ENCODE results near the gene DUSP14. TPM values are rescaled to one million over a fixed set of nuclear protein-coding genes. Genes with fewer than 3 reads are reported as not detected.

Gene DUSP14
- polyA plus RNA-seq, 1 donor from 2014 or later = 8.5 TPM

DNA sequence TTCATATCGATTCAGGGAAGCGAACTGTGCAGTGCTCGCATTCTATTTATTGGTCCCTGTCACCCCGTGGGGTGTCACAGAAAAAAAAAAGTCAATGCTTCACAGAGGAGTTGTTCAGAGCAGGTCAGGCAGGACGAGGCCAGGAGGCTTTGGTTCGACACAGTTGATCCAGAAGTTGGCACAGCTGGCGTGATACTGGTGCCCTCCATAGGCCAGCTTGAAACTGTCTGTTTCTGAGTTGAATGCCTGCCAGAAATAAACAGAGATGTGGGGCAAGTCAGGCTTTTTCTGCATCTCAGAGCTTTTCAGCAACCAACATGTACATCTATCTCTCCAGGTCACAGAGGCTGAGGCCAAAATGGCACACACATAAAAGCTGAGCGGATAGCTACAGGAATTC lies 29.1 kb downstream of the DUSP14 start:
- peaks cover 2% of the 10 kb centered on the region for H3K36me3 Mint-ChIP-seq
- H3K27me3 Mint-ChIP-seq = no peaks in the 10 kb centered on the region
- H3K9me3 Mint-ChIP-seq = no peaks in the 10 kb centered on the region
- no peak overlapping the region for H3K27ac Mint-ChIP-seq
- no peaks in the 10 kb centered on the region for H3K4me1 Mint-ChIP-seq
- H3K4me3 Mint-ChIP-seq = no peak overlapping the region

DNA sequence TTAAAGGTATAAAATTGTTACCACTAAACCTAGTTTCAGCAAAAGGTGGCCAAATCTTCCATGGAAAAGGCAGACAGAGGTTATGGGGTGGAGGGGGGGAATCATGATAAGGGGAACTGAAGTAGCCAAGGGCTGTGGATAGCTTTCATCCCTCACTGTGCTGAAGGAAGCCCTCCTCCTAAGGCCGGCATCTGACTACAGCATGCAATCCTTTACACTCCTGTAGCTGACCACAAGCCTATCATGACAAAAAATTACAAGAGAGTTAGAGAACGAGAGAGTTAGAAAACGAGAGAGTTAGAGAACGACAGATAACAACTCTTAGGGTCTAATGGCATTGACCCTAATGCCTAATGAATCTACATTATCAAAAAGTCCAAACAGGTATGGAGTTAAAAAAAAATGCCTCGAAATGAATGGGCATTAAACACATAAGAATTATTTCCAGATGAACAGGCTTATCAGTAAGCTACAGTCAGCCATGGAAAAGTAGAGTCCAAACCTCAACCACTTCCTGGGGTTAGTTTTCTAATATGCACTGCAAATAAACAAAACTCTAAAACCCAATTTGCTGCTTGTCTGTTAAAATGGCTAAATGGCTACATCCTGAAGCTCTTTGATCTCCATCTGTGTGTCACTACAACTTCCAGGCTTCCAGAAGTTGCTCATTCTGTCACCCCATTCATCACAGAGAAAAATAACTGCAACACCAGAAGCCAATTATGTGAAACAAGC lies 29.7 kb downstream of the DUSP14 start:
- no peak overlapping the region for H3K4me3 Mint-ChIP-seq
- no peaks in the 10 kb centered on the region for H3K9me3 Mint-ChIP-seq
- H3K27me3 Mint-ChIP-seq = no peaks in the 10 kb centered on the region
- no peaks in the 10 kb centered on the region for H3K4me1 Mint-ChIP-seq
- peaks cover 2% of the 10 kb centered on the region for H3K36me3 Mint-ChIP-seq
- H3K27ac Mint-ChIP-seq = peak overlapping the region in 1 of 3 donors; percentile 86

DNA sequence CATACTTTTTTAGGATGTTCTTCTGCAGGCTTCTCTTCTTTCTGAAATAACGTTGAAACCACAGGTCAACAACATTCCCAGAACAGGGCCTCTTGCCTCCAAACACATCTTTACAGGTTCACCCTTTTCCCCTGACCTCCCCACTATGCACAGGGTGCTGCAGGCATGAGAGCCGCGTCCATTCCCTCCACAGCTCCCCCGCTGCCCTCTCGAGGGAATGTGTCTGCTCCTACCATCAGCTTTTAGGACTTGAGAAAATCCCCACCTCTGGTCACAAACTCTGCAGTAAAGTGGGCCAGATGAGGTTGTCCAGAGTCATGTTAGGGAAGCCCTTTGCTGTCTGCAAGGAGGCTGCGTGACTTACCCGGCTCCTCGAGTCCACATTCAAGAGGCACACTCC lies 30.5 kb downstream of the DUSP14 start:
- Mint-ChIP-seq H3K4me1 (no peaks in the 10 kb centered on the region), H3K9me3 (no peaks in the 10 kb centered on the region), H3K4me3 (no peak overlapping the region), H3K27me3 (no peaks in the 10 kb centered on the region), H3K36me3 (peaks cover 2% of the 10 kb centered on the region), H3K27ac (no peak overlapping the region)

DNA sequence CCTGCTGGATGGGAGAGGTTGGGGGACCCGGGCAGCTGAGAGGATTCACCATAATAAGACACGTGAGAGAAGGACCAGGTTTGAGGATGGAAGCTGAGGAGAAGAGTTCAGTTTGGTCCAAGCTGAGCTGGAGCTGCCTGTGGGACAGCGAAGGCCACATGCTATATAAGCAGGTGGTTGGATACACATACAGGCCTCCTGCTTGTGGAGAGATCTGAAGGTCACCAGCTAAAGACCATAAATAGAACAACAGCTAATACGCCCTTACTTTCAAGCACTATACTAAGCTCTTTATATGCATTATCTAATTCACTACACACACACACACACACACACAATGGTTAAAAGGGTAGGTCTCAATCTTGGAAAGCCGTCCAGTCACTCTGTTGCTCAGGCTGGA lies 32.1 kb downstream of the DUSP14 start:
- Mint-ChIP-seq H3K4me3 (no peak overlapping the region), H3K27ac (peak overlapping the region in 1 of 3 donors; percentile 85), H3K27me3 (no peaks in the 10 kb centered on the region), H3K9me3 (no peaks in the 10 kb centered on the region), H3K36me3 (peaks cover 4% of the 10 kb centered on the region), H3K4me1 (no peaks in the 10 kb centered on the region)

DNA sequence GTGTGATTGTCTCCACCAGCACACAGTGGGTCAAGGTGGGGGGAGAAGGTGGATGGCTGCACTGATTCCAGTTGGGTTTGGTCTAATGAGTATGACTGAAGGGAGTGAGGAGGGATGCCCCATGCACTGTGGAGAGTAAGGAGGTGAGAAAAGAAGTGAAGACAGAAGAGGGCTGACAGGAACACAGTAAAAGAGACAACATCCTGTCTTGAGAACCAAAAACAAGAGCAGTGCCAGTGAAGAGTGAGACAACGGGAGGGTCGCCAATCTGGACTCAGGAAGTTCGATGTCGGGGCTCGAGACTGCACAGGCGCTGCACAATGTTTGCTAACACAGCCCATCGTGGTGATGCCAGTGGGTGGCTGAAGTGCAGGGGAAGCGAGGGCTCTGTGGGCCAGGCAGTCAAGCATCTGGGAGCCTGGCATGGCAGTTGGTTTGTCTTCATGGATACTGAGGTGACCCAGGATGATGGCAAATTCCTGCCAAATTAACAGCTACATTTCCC lies 34.1 kb downstream of the DUSP14 start:
- no peak overlapping the region for H3K4me3 Mint-ChIP-seq
- H3K27me3 Mint-ChIP-seq = no peaks in the 10 kb centered on the region
- peaks cover 0 to 1% (median 0%) of the 10 kb centered on the region in 3 donors for H3K4me1 Mint-ChIP-seq
- peaks cover 4% of the 10 kb centered on the region for H3K36me3 Mint-ChIP-seq
- H3K9me3 Mint-ChIP-seq = no peaks in the 10 kb centered on the region
- H3K27ac Mint-ChIP-seq = peak overlapping the region in 2 of 3 donors; percentile 14 to 60

DNA sequence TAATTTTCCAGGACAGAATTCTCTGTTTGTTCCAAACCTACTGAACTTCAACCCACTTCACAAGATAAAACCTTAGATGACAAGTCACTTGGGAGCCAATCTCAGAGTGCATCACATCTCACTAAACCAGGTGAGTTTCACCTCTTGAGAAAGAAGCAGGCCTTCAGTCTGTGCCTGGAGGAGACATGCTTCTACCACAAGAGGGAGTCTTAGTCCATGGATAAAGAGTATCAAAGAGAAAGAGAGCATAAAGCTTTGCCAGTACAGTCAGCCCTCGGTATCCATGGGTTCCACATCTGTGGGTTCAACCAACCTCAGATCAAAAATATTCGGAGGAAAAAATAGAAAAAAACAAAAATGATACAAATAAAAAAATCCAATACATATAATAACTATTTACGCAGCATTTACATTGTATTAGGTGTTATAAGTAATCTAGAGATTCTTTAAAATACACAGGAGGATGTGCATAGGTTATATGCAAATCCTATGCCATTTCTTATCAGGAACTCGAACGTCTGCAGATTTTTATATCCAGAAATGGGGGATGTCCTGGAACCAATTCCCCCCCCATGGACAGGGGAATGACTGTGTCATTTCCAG lies 37.7 kb downstream of the DUSP14 start:
- no peak overlapping the region for H3K4me3 Mint-ChIP-seq
- H3K36me3 Mint-ChIP-seq = peaks cover 7% of the 10 kb centered on the region
- peaks cover 0 to 1% (median 0%) of the 10 kb centered on the region in 3 donors for H3K4me1 Mint-ChIP-seq
- no peaks in the 10 kb centered on the region for H3K27me3 Mint-ChIP-seq
- H3K27ac Mint-ChIP-seq = no peak overlapping the region
- H3K9me3 Mint-ChIP-seq = no peaks in the 10 kb centered on the region

DNA sequence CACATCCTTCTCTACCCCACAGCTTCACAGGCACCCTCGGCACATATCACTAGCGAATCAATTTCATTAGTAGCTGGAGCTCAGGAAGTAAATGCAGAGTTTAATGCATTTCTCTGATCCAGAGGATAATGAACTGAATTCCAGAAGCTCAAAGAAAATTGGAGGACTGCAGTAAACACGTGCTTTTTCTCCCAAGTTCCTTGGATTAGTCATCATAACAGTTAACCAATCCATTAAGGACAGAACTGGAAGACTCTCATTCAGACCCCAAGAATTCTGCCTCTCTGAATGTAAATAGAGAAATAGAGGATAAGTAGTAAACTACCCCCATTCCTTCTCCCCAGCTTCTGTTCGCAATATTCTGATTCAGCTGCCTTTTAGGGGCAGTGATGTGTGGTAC lies 40.7 kb downstream of the DUSP14 start:
- Mint-ChIP-seq H3K9me3 (no peaks in the 10 kb centered on the region), H3K36me3 (peaks cover 5% of the 10 kb centered on the region), H3K4me1 (peaks cover 0 to 1% (median 0%) of the 10 kb centered on the region in 3 donors), H3K27ac (no peak overlapping the region), H3K4me3 (no peak overlapping the region), H3K27me3 (no peaks in the 10 kb centered on the region)

DNA sequence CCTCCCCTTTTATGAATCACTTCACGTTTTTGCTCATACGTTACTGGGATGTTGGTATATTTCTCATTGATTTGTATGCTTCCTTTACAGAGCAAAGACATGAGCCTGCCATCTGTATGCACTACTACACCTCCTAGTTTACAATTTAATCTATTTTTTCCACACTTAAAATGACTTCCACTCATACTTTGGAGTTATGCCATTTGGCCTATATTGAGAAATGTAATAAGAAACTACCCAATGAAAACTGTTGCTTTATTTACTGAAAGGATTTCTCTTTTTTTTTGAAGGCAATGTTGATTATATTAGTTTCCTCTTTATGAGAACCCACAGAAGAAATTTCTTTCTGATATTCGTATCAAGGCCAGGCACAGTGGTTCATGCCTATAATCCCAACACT lies 43.1 kb downstream of the DUSP14 start:
- no peak overlapping the region for H3K4me3 Mint-ChIP-seq
- H3K4me1 Mint-ChIP-seq = no peaks in the 10 kb centered on the region
- H3K36me3 Mint-ChIP-seq = peaks cover 3% of the 10 kb centered on the region
- H3K27ac Mint-ChIP-seq = no peak overlapping the region
- no peaks in the 10 kb centered on the region for H3K9me3 Mint-ChIP-seq
- H3K27me3 Mint-ChIP-seq = no peaks in the 10 kb centered on the region

DNA sequence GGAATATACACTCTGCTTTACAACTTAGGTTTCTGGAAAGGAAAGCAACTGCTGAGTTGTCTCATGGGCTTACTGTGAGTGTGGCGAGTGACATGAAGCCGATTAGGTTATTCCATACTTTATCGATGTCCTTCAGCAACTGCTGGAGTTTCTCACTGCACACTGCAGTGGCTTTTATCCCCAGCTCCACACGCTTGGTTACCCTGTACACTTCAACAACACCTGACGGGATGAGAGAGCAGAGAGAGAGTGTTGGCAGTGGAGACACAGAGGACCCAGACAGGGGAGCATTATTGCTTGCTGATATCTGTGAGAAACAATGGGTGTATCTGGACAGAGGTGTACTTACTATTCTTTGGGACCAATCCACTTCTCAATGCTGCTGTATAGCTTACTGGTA lies 46.2 kb downstream of the DUSP14 start:
- Mint-ChIP-seq H3K27me3 (no peaks in the 10 kb centered on the region), H3K4me3 (no peak overlapping the region), H3K9me3 (no peaks in the 10 kb centered on the region), H3K36me3 (peaks cover 4% of the 10 kb centered on the region), H3K27ac (no peak overlapping the region), H3K4me1 (no peaks in the 10 kb centered on the region)

DNA sequence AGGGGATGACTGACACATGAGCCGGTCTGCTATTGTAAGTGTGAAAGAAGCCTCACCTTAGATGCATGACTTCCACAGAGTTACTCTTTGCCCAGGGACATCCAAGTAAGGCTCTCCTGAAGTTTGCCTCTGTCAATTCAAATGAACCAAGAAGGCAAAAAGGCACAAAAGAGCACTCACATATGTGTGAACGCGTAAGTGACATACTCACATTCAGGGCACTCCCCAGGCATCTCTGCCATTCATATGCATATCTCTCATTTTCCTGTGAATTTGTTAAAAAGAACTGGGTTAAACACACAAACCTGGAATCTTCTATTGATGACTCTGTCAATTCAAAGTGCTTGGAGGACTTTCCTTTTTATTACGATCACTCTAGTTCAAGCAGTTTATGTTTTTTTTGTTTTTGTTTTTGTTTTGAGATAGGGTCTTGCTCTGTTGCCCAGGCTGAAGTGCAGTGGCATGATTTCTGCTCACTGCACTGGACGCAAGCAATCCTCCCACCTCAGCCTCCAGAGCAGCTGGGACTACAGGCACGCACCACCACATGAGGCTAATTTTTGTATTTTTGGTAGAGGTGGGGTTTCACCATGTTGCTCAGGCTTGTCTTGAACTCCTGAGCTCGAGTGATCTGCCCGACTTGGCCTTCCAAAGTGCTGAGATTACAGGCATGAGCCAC lies 49.4 kb downstream of the DUSP14 start:
- Mint-ChIP-seq H3K9me3 (no peaks in the 10 kb centered on the region), H3K4me3 (no peak overlapping the region), H3K4me1 (no peaks in the 10 kb centered on the region), H3K27ac (no peak overlapping the region), H3K27me3 (no peaks in the 10 kb centered on the region), H3K36me3 (peaks cover 2% of the 10 kb centered on the region)

DNA sequence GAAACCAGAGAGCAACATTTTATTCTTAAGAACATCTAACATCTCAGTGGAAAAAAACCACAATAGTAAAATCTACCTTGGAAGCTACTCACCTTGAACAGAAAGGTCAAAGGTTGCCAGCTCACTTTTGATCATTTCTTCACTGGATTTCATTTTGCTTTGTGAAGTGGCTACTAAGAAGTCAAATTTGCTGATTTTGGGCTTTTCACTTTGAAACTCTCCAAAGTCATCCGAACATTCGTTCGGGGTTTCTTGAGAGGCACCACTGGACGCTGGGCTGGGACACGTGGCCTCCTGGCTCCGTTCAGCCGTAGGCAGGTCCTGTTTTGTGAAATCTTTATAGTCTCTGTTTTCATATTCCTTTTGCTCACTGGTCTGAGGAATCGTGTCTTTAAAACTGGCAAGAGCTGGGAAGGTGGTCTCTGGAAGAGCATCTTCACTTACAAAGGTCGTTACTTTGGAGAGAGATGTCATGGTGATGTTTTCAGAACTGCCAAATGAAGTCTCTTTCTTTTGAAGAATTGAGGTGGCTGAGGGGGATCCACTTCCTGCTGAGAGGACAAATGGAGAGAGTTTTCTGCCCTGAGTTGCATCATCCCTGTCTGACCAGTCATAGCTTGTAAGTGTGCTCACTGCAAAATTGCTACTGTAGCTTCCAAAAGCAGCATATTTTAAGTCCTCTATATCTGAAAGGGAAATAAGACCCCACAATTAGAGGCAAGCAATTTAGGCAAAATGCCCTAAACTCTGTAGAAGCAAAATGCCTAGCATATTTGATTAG lies 52.4 kb downstream of the DUSP14 start:
- Mint-ChIP-seq H3K9me3 (no peaks in the 10 kb centered on the region), H3K4me1 (peaks cover 0 to 8% (median 2%) of the 10 kb centered on the region in 3 donors), H3K4me3 (no peak overlapping the region), H3K27ac (peak overlapping the region in 2 of 3 donors; percentile 0 to 76), H3K27me3 (no peaks in the 10 kb centered on the region), H3K36me3 (peaks cover 2% of the 10 kb centered on the region)

DNA sequence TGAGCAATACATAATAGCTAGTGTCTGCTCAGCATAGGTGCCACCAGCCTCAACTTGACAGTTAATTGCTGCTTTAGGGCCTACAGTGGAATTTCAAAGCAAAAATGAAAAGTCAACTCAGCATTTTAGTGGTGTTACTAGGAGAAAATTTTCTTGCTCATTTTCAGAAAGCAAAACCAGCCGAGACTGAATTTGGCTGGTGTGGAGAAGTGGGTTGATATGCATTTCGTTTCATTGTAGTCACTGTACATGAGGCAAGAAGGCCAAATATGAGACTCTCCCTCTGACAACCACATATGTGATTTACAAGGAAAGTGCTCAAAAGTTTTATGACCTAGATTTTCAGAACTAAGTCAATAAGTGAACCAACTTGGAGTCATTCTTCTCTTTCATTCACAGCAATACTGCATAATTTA lies 54.0 kb downstream of the DUSP14 start:
- Mint-ChIP-seq H3K27me3 (no peaks in the 10 kb centered on the region), H3K4me3 (no peak overlapping the region), H3K9me3 (no peaks in the 10 kb centered on the region), H3K36me3 (peaks cover 2% of the 10 kb centered on the region), H3K27ac (no peak overlapping the region), H3K4me1 (peaks cover 0 to 13% (median 5%) of the 10 kb centered on the region in 3 donors)

DNA sequence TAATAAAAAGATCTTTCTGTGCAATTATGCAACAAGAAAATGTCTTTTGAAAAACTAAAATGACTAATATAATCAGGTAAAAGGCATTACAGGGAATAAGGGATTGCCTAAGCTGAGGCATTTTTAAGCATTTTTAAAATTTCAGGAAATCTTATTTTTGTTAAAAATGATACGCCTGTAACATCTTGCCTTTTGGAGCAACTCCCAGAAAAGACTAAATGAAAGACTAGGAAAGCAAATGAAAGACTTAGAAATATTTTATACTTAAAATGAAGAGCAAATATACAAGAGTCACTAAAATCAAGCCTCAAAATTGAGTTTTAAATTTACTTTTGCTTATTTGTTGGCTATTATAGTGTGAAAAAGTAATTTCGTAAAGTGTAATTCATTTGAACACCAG lies 55.8 kb downstream of the DUSP14 start:
- peaks cover 4 to 18% (median 8%) of the 10 kb centered on the region in 3 donors for H3K4me1 Mint-ChIP-seq
- H3K4me3 Mint-ChIP-seq = no peak overlapping the region
- no peak overlapping the region for H3K27ac Mint-ChIP-seq
- no peaks in the 10 kb centered on the region for H3K36me3 Mint-ChIP-seq
- no peaks in the 10 kb centered on the region for H3K9me3 Mint-ChIP-seq
- H3K27me3 Mint-ChIP-seq = no peaks in the 10 kb centered on the region

DNA sequence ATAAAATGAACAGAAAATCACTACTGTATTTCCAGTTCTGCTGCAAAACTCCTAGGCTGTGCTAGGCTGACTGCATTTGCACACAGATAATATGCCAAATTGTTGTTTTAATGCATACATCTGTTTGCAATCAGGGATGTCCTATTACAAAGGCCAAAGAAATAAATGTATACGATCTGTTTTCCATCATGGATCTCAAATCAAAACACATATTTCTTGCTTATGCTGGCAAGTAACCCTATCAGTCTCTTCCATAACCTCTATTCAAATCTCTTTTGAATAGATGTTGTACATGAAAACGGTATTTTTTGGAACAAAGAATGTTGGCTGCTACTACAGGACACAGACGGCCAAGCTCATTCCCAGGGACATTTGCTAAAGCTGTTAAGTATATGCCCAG lies 56.6 kb downstream of the DUSP14 start:
- Mint-ChIP-seq H3K4me1 (peaks cover 6 to 26% (median 15%) of the 10 kb centered on the region in 3 donors), H3K36me3 (no peaks in the 10 kb centered on the region), H3K27me3 (no peaks in the 10 kb centered on the region), H3K9me3 (no peaks in the 10 kb centered on the region), H3K4me3 (no peak overlapping the region), H3K27ac (no peak overlapping the region)

DNA sequence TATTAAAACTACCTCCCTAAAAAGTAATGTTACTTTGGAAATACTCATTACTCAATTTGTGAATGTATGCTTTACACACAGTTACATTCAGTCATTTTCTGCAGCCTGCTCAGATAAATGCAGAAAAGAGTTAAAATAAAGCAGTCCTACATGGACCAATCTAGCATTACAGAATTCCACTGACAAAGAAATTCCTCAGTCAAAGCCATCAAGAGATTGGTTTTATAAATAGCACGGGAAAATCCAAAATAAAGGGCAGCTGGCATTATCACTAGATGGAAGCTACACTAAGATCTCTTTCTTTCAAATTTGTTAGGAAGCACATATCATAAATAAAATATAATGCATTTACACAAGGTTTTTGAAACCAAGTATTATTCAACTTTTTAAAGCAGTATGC lies 58.3 kb downstream of the DUSP14 start:
- Mint-ChIP-seq H3K27me3 (no peaks in the 10 kb centered on the region), H3K36me3 (no peaks in the 10 kb centered on the region), H3K4me3 (no peak overlapping the region), H3K9me3 (no peaks in the 10 kb centered on the region), H3K27ac (no peak overlapping the region), H3K4me1 (peaks cover 9 to 40% (median 25%) of the 10 kb centered on the region in 3 donors)

Data from IgD-negative memory B cell (primary cell).